Activated CD4-positive, alpha-beta memory T cell treated with anti-CD3 and anti-CD28 coated beads for 36 hours (primary cell): ENCODE measurements around the gene PVALB. TPM values are rescaled to one million over a fixed set of nuclear protein-coding genes. Genes with fewer than 3 reads are reported as not detected.

ENCODE experiments used
- CTCF ChIA-PET: fragments of 350-600 bp; sonication (Branson Sonifier 250); formaldehyde crosslinking; loops from one replicate; lab custom pipeline; 2021; ENCODE audit warnings: antibody characterized with exemption, inconsistent platforms; lab: Charles Lee
- POLR2A ChIA-PET: fragments of 350-600 bp; sonication (Branson Sonifier 250); formaldehyde crosslinking; loops from one replicate; lab custom pipeline; 2021; ENCODE audit warnings: antibody characterized with exemption; lab: Charles Lee
- DNase-seq: peaks from one replicate; pipeline ENCODE4 v3.0.0-alpha.2; 2020
- H3K27ac Mint-ChIP-seq: one replicate; pipeline ENCODE4 v1.8.0; 2021; ENCODE audit warnings: mixed read lengths
- H3K27me3 Mint-ChIP-seq: one replicate; pipeline ENCODE4 v1.8.0; 2021; ENCODE audit warnings: mixed read lengths
- H3K36me3 Mint-ChIP-seq: one replicate; pipeline ENCODE4 v1.8.0; 2021; ENCODE audit warnings: mixed read lengths
- H3K4me1 Mint-ChIP-seq: one replicate; pipeline ENCODE4 v1.8.0; 2021; ENCODE audit warnings: low read depth, mixed read lengths
- H3K4me3 Mint-ChIP-seq: one replicate; pipeline ENCODE4 v1.8.0; 2021; ENCODE audit warnings: mild to moderate bottlenecking, mixed read lengths
- H3K9me3 Mint-ChIP-seq: one replicate; pipeline ENCODE4 v1.8.0; 2021; ENCODE audit warnings: mixed read lengths
- intact Hi-C: fragments of 100-400 bp; cut with micrococcal nuclease; formaldehyde crosslinking; loops from one replicate; pipeline ENCODE4 v1.15.1; 2023
- total RNA-seq, 2 experiments: library from RNA; stranded (reverse); gene quantifications; one replicate each; pipeline ENCODE4 v1.2.3, GENCODE V29; 2021

PVALB gene
- total RNA-seq, 2 experiments from 2014 or later: not detected

- intact Hi-C loops: no loop called here
- Mint-ChIP-seq H3K4me1 (peaks cover under 1% of the 10 kb centered on the region), H3K27ac (no peak overlapping the region), H3K27me3 (peaks cover 20% of the 10 kb centered on the region), H3K36me3 (no peaks in the 10 kb centered on the region), H3K9me3 (no peaks in the 10 kb centered on the region), H3K4me3 (no peak overlapping the region)
- ChIA-PET POLR2A (no interaction called here), CTCF (interaction anchor here (0.9 to 1.1 kb wide), 2 partner anchors 9 to 47 kb away, joined by 3 to 4 read pairs; partner anchors contain the start of gene IFT27)
- DNase-seq: no peak
These were observed 6.5 kb upstream of the PVALB start for GRCh38 chr22:36823186-36823839.

GRCh38 chr22:36822581-36822980 lies 5.7 kb upstream of the PVALB start:
- ChIA-PET POLR2A (no interaction called here), CTCF (interaction anchor here (0.7 kb wide), 1 partner anchor 260 kb away, joined by 4 read pairs; no protein-coding TSS in a partner anchor)
- intact Hi-C loops: no loop called here
- Mint-ChIP-seq H3K4me1 (peaks cover 1% of the 10 kb centered on the region), H3K9me3 (no peaks in the 10 kb centered on the region), H3K36me3 (no peaks in the 10 kb centered on the region), H3K27ac (no peak overlapping the region), H3K4me3 (no peak overlapping the region), H3K27me3 (peaks cover 27% of the 10 kb centered on the region)
- no peak for DNase-seq

GRCh38 chr22:36819112-36819511 lies 2.3 kb upstream of the PVALB start:
- ChIA-PET CTCF (no interaction called here), POLR2A (no interaction called here)
- H3K4me3 Mint-ChIP-seq: no peak overlapping the region
- H3K27me3 Mint-ChIP-seq: peaks cover 46% of the 10 kb centered on the region
- H3K27ac Mint-ChIP-seq: no peak overlapping the region
- no peak for DNase-seq
- H3K36me3 Mint-ChIP-seq: no peaks in the 10 kb centered on the region
- peaks cover 5% of the 10 kb centered on the region for H3K4me1 Mint-ChIP-seq
- H3K9me3 Mint-ChIP-seq: no peaks in the 10 kb centered on the region
- intact Hi-C loops: no loop called here

- no peak for DNase-seq
- Mint-ChIP-seq H3K36me3 (no peaks in the 10 kb centered on the region), H3K4me1 (peaks cover 5% of the 10 kb centered on the region), H3K27ac (no peak overlapping the region), H3K27me3 (peaks cover 52% of the 10 kb centered on the region), H3K9me3 (no peaks in the 10 kb centered on the region), H3K4me3 (no peak overlapping the region)
- CTCF ChIA-PET: interaction anchor here (1.4 kb wide), 1 partner anchor 36 kb away, joined by 4 read pairs; no protein-coding TSS in a partner anchor
- POLR2A ChIA-PET: no interaction called here
- intact Hi-C loops: no loop called here
These were observed 1.3 kb upstream of the PVALB start for GRCh38 chr22:36818010-36818642.

- intact Hi-C loops: no loop called here
- DNase-seq: no peak
- POLR2A ChIA-PET: no interaction called here
- Mint-ChIP-seq H3K27ac (no peak overlapping the region), H3K27me3 (peaks cover 52% of the 10 kb centered on the region), H3K9me3 (no peaks in the 10 kb centered on the region), H3K4me3 (no peak overlapping the region), H3K36me3 (no peaks in the 10 kb centered on the region), H3K4me1 (peaks cover 5% of the 10 kb centered on the region)
- CTCF ChIA-PET: interaction anchor here (1.4 kb wide), 1 partner anchor 36 kb away, joined by 4 read pairs; no protein-coding TSS in a partner anchor
These were observed 652 bp upstream of the PVALB start for GRCh38 chr22:36817525-36817848.

GRCh38 chr22:36816339-36816635 lies 548 bp downstream of the PVALB start:
- CTCF ChIA-PET: interaction anchor here (0.7 kb wide), 1 partner anchor 40 kb away, joined by 3 read pairs; no protein-coding TSS in a partner anchor
- H3K4me3 Mint-ChIP-seq: no peak overlapping the region
- H3K4me1 Mint-ChIP-seq: peaks cover 5% of the 10 kb centered on the region
- no peak overlapping the region for H3K27ac Mint-ChIP-seq
- intact Hi-C loops: no loop called here
- H3K36me3 Mint-ChIP-seq: no peaks in the 10 kb centered on the region
- no peak for DNase-seq
- H3K9me3 Mint-ChIP-seq: no peaks in the 10 kb centered on the region
- H3K27me3 Mint-ChIP-seq: peaks cover 52% of the 10 kb centered on the region
- POLR2A ChIA-PET: no interaction called here

- intact Hi-C loops: no loop called here
- Mint-ChIP-seq H3K4me1 (peaks cover 5% of the 10 kb centered on the region), H3K9me3 (no peaks in the 10 kb centered on the region), H3K4me3 (no peak overlapping the region), H3K36me3 (no peaks in the 10 kb centered on the region), H3K27ac (no peak overlapping the region), H3K27me3 (peaks cover 52% of the 10 kb centered on the region)
- ChIA-PET CTCF (interaction anchor here (0.7 kb wide), 1 partner anchor 41 kb away, joined by 3 read pairs; no protein-coding TSS in a partner anchor), POLR2A (no interaction called here)
- no peak for DNase-seq
These were observed 1.1 kb downstream of the PVALB start for GRCh38 chr22:36815558-36816338.

- no peak overlapping the region for H3K27ac Mint-ChIP-seq
- POLR2A ChIA-PET: no interaction called here
- H3K4me3 Mint-ChIP-seq: no peak overlapping the region
- peaks cover 5% of the 10 kb centered on the region for H3K4me1 Mint-ChIP-seq
- intact Hi-C loops: no loop called here
- no peaks in the 10 kb centered on the region for H3K9me3 Mint-ChIP-seq
- H3K36me3 Mint-ChIP-seq: no peaks in the 10 kb centered on the region
- CTCF ChIA-PET: no interaction called here
- H3K27me3 Mint-ChIP-seq: peaks cover 50% of the 10 kb centered on the region
- no peak for DNase-seq
These were observed 2.0 kb downstream of the PVALB start for GRCh38 chr22:36814801-36815200.

GRCh38 chr22:36811094-36811800 lies 5.6 kb downstream of the PVALB start:
- intact Hi-C loops: no loop called here
- no peak for DNase-seq
- no peak overlapping the region for H3K4me3 Mint-ChIP-seq
- H3K9me3 Mint-ChIP-seq: no peaks in the 10 kb centered on the region
- H3K36me3 Mint-ChIP-seq: no peaks in the 10 kb centered on the region
- H3K27me3 Mint-ChIP-seq: peaks cover 25% of the 10 kb centered on the region
- peaks cover 13% of the 10 kb centered on the region for H3K4me1 Mint-ChIP-seq
- ChIA-PET POLR2A (no interaction called here), CTCF (no interaction called here)
- no peak overlapping the region for H3K27ac Mint-ChIP-seq

- H3K4me1 Mint-ChIP-seq: peaks cover 13% of the 10 kb centered on the region
- CTCF ChIA-PET: interaction anchor here (1.9 kb wide), 1 partner anchor 47 kb away, joined by 6 read pairs; no protein-coding TSS in a partner anchor
- POLR2A ChIA-PET: no interaction called here
- no peak overlapping the region for H3K27ac Mint-ChIP-seq
- DNase-seq: no peak
- intact Hi-C loops: no loop called here
- H3K27me3 Mint-ChIP-seq: peaks cover 14% of the 10 kb centered on the region
- no peak overlapping the region for H3K4me3 Mint-ChIP-seq
- H3K9me3 Mint-ChIP-seq: no peaks in the 10 kb centered on the region
- no peaks in the 10 kb centered on the region for H3K36me3 Mint-ChIP-seq
These were observed 7.5 kb downstream of the PVALB start for GRCh38 chr22:36809351-36809750.

- H3K27me3 Mint-ChIP-seq: peaks cover 10% of the 10 kb centered on the region
- intact Hi-C loops: no loop called here
- H3K27ac Mint-ChIP-seq: no peak overlapping the region
- no peak for DNase-seq
- ChIA-PET CTCF (interaction anchor here (1.9 kb wide), 1 partner anchor 47 kb away, joined by 6 read pairs; no protein-coding TSS in a partner anchor), POLR2A (no interaction called here)
- H3K36me3 Mint-ChIP-seq: no peaks in the 10 kb centered on the region
- H3K4me3 Mint-ChIP-seq: no peak overlapping the region
- no peaks in the 10 kb centered on the region for H3K9me3 Mint-ChIP-seq
- H3K4me1 Mint-ChIP-seq: peaks cover 13% of the 10 kb centered on the region
These were observed 8.0 kb downstream of the PVALB start for GRCh38 chr22:36808721-36809344.
